NB4 (cell line): ENCODE data around the gene RASL10B.

ENCODE experiments used
- DNase-seq: peaks from one replicate; pipeline ENCODE4 v3.0.0; 2010; ENCODE audit warnings: low read depth
- H3K4me3 ChIP-seq: one replicate; pipeline ENCODE4 v1.5.1; 2011; ENCODE audit warnings: mild to moderate bottlenecking, low read depth, low read length, moderate library complexity
- MYC ChIP-seq: IDR thresholded peaks from 2 replicates; pipeline ENCODE4 v1.6.1; 2011; ENCODE audit warnings: low read depth, low read length
- POLR2A ChIP-seq: IDR thresholded peaks from 2 replicates; pipeline ENCODE4 v1.6.1; 2011; ENCODE audit warnings: mild to moderate bottlenecking; ENCODE audit not compliant: insufficient read length; ENCODE audit errors: extremely low read depth
- TF ChIP-seq, protein P1 (sequence below): IDR thresholded peaks from 2 replicates; pipeline ENCODE4 v1.6.1; 2011; ENCODE audit warnings: low read depth, low read length
- TF ChIP-seq, protein P2 (sequence below): IDR thresholded peaks from one replicate; pipeline ENCODE4 v1.5.1; 2012; ENCODE audit warnings: low read depth, low read length

The RASL10B gene

GRCh38 chr17:35740997-35741931 is 9.8 kb downstream of the RASL10B start:
- TF ChIP-seq, protein P1, sequence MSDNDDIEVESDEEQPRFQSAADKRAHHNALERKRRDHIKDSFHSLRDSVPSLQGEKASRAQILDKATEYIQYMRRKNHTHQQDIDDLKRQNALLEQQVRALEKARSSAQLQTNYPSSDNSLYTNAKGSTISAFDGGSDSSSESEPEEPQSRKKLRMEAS = no peak
- TF ChIP-seq, protein P2, sequence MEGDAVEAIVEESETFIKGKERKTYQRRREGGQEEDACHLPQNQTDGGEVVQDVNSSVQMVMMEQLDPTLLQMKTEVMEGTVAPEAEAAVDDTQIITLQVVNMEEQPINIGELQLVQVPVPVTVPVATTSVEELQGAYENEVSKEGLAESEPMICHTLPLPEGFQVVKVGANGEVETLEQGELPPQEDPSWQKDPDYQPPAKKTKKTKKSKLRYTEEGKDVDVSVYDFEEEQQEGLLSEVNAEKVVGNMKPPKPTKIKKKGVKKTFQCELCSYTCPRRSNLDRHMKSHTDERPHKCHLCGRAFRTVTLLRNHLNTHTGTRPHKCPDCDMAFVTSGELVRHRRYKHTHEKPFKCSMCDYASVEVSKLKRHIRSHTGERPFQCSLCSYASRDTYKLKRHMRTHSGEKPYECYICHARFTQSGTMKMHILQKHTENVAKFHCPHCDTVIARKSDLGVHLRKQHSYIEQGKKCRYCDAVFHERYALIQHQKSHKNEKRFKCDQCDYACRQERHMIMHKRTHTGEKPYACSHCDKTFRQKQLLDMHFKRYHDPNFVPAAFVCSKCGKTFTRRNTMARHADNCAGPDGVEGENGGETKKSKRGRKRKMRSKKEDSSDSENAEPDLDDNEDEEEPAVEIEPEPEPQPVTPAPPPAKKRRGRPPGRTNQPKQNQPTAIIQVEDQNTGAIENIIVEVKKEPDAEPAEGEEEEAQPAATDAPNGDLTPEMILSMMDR = no peak
- TF ChIP-seq POLR2A (no peak), MYC (no peak)
- no peak overlapping the region for H3K4me3 ChIP-seq
- no peak for DNase-seq

- no peak for TF ChIP-seq MYC
- TF ChIP-seq POLR2A = no peak
- TF ChIP-seq, protein P2 = no peak
- TF ChIP-seq, protein P1 = no peak
- no peak overlapping the region for H3K4me3 ChIP-seq
- no peak for DNase-seq
Measured at GRCh38 chr17:35742496-35742895, 11.1 kb downstream of the RASL10B start.

DNA sequence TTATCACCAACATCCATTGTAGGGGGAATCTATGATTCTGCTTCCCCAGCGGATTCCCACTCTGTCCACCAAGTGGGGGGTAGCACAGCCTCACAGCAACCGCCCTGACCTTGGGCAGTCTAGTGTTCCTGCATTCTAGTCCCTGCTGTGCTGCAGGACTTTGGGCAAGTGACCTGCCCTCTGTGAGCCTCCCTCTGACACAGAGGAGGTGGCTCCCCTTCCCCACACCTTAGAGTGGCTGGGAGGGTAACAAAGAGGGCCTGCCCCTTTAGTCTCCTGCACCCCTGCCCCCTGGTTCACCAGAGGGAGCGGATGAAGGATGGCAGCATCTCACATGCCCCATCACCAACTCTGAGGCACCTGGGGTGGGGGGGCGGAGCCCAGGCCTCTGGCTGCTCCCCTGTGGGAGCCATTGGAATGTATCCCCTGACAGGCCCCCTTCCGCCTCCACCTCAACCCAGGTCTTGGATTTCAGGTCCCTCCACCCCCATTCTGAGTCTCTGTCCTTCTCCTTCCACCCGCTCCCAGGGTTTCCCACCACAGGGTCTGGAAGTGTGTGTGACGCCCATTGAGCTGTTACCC is 11.5 kb downstream of the RASL10B start:
- DNase-seq = no peak
- H3K4me3 ChIP-seq = no peak overlapping the region
- TF ChIP-seq MYC (no peak), POLR2A (no peak)
- TF ChIP-seq, protein P1 = no peak
- TF ChIP-seq, protein P2 = no peak

GRCh38 chr17:35743626-35744328 is 12.3 kb downstream of the RASL10B start:
- peak; percentile 80 for DNase-seq
- H3K4me3 ChIP-seq = no peak overlapping the region
- no peak for TF ChIP-seq POLR2A
- TF ChIP-seq, protein P1 = no peak
- no peak for TF ChIP-seq MYC
- TF ChIP-seq, protein P2 = no peak

DNA sequence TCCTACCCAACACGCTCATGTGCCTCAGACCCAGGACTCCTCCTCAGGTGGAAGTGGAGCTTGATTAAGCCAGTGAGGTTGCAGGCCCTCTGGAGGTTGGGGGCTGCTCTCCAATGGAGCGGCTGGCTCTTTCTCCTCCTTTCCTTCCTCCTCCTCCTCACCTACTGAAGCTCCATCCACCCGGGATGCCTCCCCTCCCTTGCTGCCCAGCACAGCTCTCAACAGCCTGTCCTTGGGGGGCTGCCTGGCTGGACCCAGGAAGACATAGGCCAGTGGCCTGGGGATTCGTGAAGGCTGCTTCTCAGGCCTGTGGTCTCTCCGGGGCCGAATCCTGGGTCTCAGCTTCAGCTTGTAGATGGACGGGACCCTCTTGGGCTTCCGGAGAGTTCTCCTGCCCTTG is 13.4 kb downstream of the RASL10B start:
- no peak for TF ChIP-seq MYC
- H3K4me3 ChIP-seq = no peak overlapping the region
- DNase-seq = no peak

- DNase-seq = no peak
- no peak overlapping the region for H3K4me3 ChIP-seq
- TF ChIP-seq, protein P2 = no peak
- TF ChIP-seq POLR2A (no peak), MYC (no peak)
- TF ChIP-seq, protein P1 = no peak
Measured at GRCh38 chr17:35745246-35745645, 13.8 kb downstream of the RASL10B start.
